A549 (cell line): ENCODE measurements around the gene TNS3. TPM values are rescaled to one million over a fixed set of nuclear protein-coding genes. Genes with fewer than 3 reads are reported as not detected.

ENCODE experiments used
- ATAC-seq, 2 experiments: fragments of 200-7000 bp in 1 of 2; fragments of >200 bp in 1 of 2; cut with Nextera tagmentation in 1 of 2; cut with Tn5 transposase in 1 of 2; 3 replicates each; pipeline versions ENCODE4 v1.8.0 to v1.9.1; 2018 to 2020; ENCODE audit warnings: mild to moderate bottlenecking in 1 of 2, moderate library complexity in 1 of 2
- CTCF ChIA-PET: fragments of 300-600 bp; sonication (Branson Sonifier 250); formaldehyde crosslinking; extraction: SDS; loops from one replicate; lab custom pipeline; 2021; ENCODE audit warnings: antibody characterized with exemption, inconsistent platforms; lab: Yijun Ruan, JAX
- POLR2A ChIA-PET: fragments of 350-600 bp; formaldehyde crosslinking; extraction: SDS; loops from one replicate; lab custom pipeline; 2021; ENCODE audit warnings: antibody characterized with exemption, inconsistent platforms; lab: Yijun Ruan, JAX
- DNase-seq, 2 experiments: peaks; one replicate each; pipeline versions ENCODE4 v3.0.0 to v3.0.0-alpha.2; 2011 to 2016; ENCODE audit warnings: low read depth in 1 of 2, low spot score in 1 of 2
- FAIRE-seq: peaks from 2 replicates; lab custom pipeline; 2011; peaks lifted over from hg19 to GRCh38; lab: Jason Lieb, UNC
- H3K27ac ChIP-seq, 2 experiments: fragments of >200 bp; sonication (Bioruptor Twin); formaldehyde crosslinking; 3 replicates each; pipeline ENCODE4 v1.5.1; 2016 to 2017
- H3K4me1 ChIP-seq: fragments of >200 bp; sonication (Bioruptor Twin); formaldehyde crosslinking; 3 replicates; pipeline ENCODE4 v1.6.1; 2016
- H3K4me2 ChIP-seq: fragments of >200 bp; sonication (Bioruptor Twin); formaldehyde crosslinking; 3 replicates; pipeline ENCODE4 v1.6.1; 2016
- H3K4me3 ChIP-seq: fragments of >200 bp; sonication (Bioruptor Twin); formaldehyde crosslinking; 3 replicates; pipeline ENCODE4 v1.5.1; 2016
- H3K9me3 ChIP-seq: fragments of >200 bp; sonication (Bioruptor Twin); formaldehyde crosslinking; 3 replicates; pipeline ENCODE4 v1.6.1; 2016
- CBX8 ChIP-seq: fragments of 200-600 bp; sonication (generic); IDR thresholded peaks from 2 replicates; pipeline ENCODE4 v1.6.1; 2016
- CHD2 ChIP-seq: fragments of 150-350 bp; IDR thresholded peaks from 2 replicates; pipeline ENCODE4 v1.6.1; 2014; ENCODE audit warnings: low read length; ENCODE audit not compliant: partially characterized antibody
- ESRRA ChIP-seq: fragments of 150-350 bp; IDR thresholded peaks from 2 replicates; pipeline ENCODE4 v1.6.1; 2014; ENCODE audit warnings: mild to moderate bottlenecking, low read length, borderline replicate concordance
- FOXS1 ChIP-seq: fragments of 250-450 bp; sonication (Bioruptor Pico); IDR thresholded peaks from 2 replicates; pipeline ENCODE4 v1.5.0; 2020; ENCODE audit warnings: mild to moderate bottlenecking, moderate library complexity
- GATA3 ChIP-seq: IDR thresholded peaks from 2 replicates; pipeline ENCODE4 v1.6.1; 2012; ENCODE audit warnings: borderline replicate concordance
- HOXA7 ChIP-seq: fragments of 250-450 bp; sonication (Bioruptor Pico); IDR thresholded peaks from 2 replicates; pipeline ENCODE4 v1.5.0; 2020; ENCODE audit warnings: mild to moderate bottlenecking, moderate library complexity
- JUN ChIP-seq, 2 experiments: fragments of >200 bp; sonication (Bioruptor Twin); formaldehyde crosslinking; IDR thresholded peaks; 2 replicates in 1 of 2; 3 replicates in 1 of 2; pipeline ENCODE4 v1.6.1; 2016 to 2017
- JUNB ChIP-seq: fragments of >200 bp; sonication (Bioruptor Twin); formaldehyde crosslinking; IDR thresholded peaks from 2 replicates; pipeline ENCODE4 v1.6.1; 2016
- KDM5A ChIP-seq: fragments of 200-600 bp; sonication (generic); IDR thresholded peaks from 2 replicates; pipeline ENCODE4 v1.6.1; 2016; ENCODE audit warnings: antibody characterized with exemption, mild to moderate bottlenecking
- NPAS2 ChIP-seq: fragments of 250-450 bp; sonication (Bioruptor Pico); IDR thresholded peaks from 2 replicates; pipeline ENCODE4 v1.8.0; 2022; ENCODE audit warnings: mild to moderate bottlenecking, moderate library complexity, borderline replicate concordance
- RARB ChIP-seq: fragments of 250-450 bp; sonication (Bioruptor Pico); IDR thresholded peaks from 2 replicates; pipeline ENCODE4 v1.8.0; 2021; ENCODE audit warnings: mild to moderate bottlenecking, moderate library complexity
- RFX5 ChIP-seq: fragments of 450-650 bp; IDR thresholded peaks from 2 replicates; pipeline ENCODE4 v1.7.1; 2014; ENCODE audit warnings: antibody characterized with exemption, mild to moderate bottlenecking, moderate library complexity
- SMC3 ChIP-seq: fragments of >200 bp; sonication (Bioruptor Twin); formaldehyde crosslinking; IDR thresholded peaks from 3 replicates; pipeline ENCODE4 v1.6.1; 2018; ENCODE audit warnings: inconsistent platforms
- ZNF302 ChIP-seq: fragments of 250-450 bp; sonication (Bioruptor Pico); IDR thresholded peaks from 2 replicates; pipeline ENCODE4 v1.9.0; 2021; ENCODE audit warnings: inconsistent platforms, mild to moderate bottlenecking, moderate library complexity
- ZSCAN20 ChIP-seq: fragments of 250-450 bp; sonication (Bioruptor Pico); IDR thresholded peaks from 2 replicates; pipeline ENCODE4 v1.8.0; 2022; ENCODE audit warnings: mild to moderate bottlenecking, moderate library complexity
- WGBS: methylation state at CpG from one replicate; pipeline ENCODE4 v1.1.6; 2017; ENCODE audit errors: missing lambda C conversion rate; 5-methylcytosine and 5-hydroxymethylcytosine counted together
- polyA plus RNA-seq, 4 experiments: library from polyadenylated mRNA; depleted of rRNA in 3 of 4; stranded (reverse); fragments of >200 nt; fragmentation: RNase III in 1 of 4; extraction: RNeasy Plus Mini Kit Qiagen cat#74134 plus additional on column Dnase treatment in 1 of 4; gene quantifications; 2 replicates in 3 of 4; 3 replicates in 1 of 4; pipeline ENCODE4 v1.2.3, GENCODE V29; 2011 to 2017
- TF ChIP-seq, protein P1 (sequence below): fragments of 150-350 bp; IDR thresholded peaks from 2 replicates; pipeline ENCODE4 v1.6.1; 2014; ENCODE audit warnings: low read depth, mild to moderate bottlenecking, low read length
- TF ChIP-seq, protein P2 (sequence below): fragments of >200 bp; sonication (Bioruptor Twin); formaldehyde crosslinking; IDR thresholded peaks from 3 replicates; pipeline ENCODE4 v1.5.1; 2016
- TF ChIP-seq, protein P3 (sequence below): fragments of 250-450 bp; sonication (Bioruptor Pico); IDR thresholded peaks from 2 replicates; pipeline ENCODE4 v1.5.0; 2020; ENCODE audit warnings: low read depth, mild to moderate bottlenecking, moderate library complexity
- TF ChIP-seq, protein P4 (sequence below): IDR thresholded peaks from 2 replicates; pipeline ENCODE4 v1.6.1; 2012; ENCODE audit warnings: low read depth, borderline replicate concordance
- TF ChIP-seq, protein P5 (sequence below): fragments of 200-600 bp; sonication (generic); IDR thresholded peaks from 2 replicates; pipeline ENCODE4 v1.6.1; 2016; ENCODE audit warnings: antibody characterized with exemption, mild to moderate bottlenecking, moderate library complexity

Gene TNS3
- polyA plus RNA-seq, 2 of the 4 experiments (the other 2 are of a cell fraction) = 107 to 134 TPM

DNA sequence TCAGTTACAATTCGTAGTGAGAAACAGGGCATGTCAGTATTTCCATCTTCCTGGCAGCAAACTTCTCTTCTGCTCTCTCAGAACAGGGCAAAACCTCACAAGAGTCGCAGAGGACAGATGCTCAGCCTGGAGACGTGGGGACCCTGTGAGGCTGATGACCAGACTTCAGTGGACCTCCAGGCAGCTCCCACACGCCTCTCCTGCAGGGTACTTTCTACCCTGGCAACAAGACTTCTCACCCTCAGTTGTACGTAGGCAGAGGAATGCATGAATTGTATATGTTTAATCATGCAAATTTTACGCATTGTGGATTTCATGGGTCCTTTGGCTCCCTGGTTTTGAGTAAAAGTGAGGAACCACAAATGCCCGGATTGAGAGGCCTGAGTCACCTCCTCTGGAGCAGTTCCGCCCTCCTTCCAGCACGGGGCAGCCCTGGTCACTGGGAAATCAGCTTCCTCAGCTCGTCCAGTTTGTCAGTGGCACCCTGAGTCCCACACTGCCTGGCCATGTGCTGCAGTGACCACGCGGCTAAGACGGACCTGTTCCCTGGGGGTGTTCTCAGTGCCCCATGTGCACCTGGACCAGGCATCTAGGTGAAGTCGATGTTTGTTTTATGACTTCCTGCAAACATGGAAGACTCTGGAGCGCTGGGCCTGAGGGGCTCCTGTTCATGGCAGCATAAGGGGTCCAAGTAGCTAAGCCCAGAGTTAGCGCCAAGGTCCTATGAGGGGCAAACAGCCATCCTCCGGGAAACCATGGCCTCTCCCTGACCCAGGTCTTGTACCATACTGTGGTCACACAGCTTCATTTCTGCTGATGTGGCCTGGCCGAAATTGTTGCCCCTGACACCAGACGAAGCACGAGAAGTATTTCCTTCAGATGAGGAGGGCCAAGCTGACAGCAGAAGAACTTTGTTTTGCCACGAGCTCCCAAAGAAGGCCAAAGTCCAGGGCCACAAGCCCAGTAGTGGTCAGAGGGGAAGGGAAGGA, 165.1 kb downstream of the TNS3 start:
- H3K27ac ChIP-seq = no peak overlapping the region
- no peak for TF ChIP-seq ZSCAN20
- no peak for TF ChIP-seq SMC3
- TF ChIP-seq CBX8 = no peak
- TF ChIP-seq FOXS1 (CRISPR knock-in tag) = no peak
- TF ChIP-seq, protein P1, sequence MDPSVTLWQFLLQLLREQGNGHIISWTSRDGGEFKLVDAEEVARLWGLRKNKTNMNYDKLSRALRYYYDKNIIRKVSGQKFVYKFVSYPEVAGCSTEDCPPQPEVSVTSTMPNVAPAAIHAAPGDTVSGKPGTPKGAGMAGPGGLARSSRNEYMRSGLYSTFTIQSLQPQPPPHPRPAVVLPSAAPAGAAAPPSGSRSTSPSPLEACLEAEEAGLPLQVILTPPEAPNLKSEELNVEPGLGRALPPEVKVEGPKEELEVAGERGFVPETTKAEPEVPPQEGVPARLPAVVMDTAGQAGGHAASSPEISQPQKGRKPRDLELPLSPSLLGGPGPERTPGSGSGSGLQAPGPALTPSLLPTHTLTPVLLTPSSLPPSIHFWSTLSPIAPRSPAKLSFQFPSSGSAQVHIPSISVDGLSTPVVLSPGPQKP = no peak
- TF ChIP-seq KDM5A = no peak
- TF ChIP-seq RARB (CRISPR knock-in tag) = no peak
- no peak for TF ChIP-seq ESRRA
- TF ChIP-seq GATA3 = no peak
- TF ChIP-seq JUNB = no peak
- TF ChIP-seq, protein P2, sequence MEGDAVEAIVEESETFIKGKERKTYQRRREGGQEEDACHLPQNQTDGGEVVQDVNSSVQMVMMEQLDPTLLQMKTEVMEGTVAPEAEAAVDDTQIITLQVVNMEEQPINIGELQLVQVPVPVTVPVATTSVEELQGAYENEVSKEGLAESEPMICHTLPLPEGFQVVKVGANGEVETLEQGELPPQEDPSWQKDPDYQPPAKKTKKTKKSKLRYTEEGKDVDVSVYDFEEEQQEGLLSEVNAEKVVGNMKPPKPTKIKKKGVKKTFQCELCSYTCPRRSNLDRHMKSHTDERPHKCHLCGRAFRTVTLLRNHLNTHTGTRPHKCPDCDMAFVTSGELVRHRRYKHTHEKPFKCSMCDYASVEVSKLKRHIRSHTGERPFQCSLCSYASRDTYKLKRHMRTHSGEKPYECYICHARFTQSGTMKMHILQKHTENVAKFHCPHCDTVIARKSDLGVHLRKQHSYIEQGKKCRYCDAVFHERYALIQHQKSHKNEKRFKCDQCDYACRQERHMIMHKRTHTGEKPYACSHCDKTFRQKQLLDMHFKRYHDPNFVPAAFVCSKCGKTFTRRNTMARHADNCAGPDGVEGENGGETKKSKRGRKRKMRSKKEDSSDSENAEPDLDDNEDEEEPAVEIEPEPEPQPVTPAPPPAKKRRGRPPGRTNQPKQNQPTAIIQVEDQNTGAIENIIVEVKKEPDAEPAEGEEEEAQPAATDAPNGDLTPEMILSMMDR = no peak
- TF ChIP-seq ZNF302 (CRISPR knock-in tag) = no peak
- TF ChIP-seq HOXA7 (CRISPR knock-in tag) = no peak
- TF ChIP-seq RFX5 = no peak
- TF ChIP-seq, protein P3, sequence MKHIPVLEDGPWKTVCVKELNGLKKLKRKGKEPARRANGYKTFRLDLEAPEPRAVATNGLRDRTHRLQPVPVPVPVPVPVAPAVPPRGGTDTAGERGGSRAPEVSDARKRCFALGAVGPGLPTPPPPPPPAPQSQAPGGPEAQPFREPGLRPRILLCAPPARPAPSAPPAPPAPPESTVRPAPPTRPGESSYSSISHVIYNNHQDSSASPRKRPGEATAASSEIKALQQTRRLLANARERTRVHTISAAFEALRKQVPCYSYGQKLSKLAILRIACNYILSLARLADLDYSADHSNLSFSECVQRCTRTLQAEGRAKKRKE (CRISPR knock-in tag) = no peak
- no peak for TF ChIP-seq CHD2
- no peak for TF ChIP-seq NPAS2 (CRISPR knock-in tag)
- no peaks in the 10 kb centered on the region for H3K9me3 ChIP-seq
- no peak overlapping the region for H3K4me3 ChIP-seq
- 87% methylated on average over 18 of the region's 21 CpGs for WGBS
- ATAC-seq (peak; percentile 35; a peak in 3 of 6 replicates), DNase-seq (peak in 1 of 2 experiments; percentile 29), FAIRE-seq (no peak)
- ChIA-PET CTCF (interaction anchor here (0.6 to 1.2 kb wide), 3 partner anchors 12 to 28 kb away, joined by 3 to 5 read pairs (median 4); no protein-coding TSS in a partner anchor), POLR2A (no interaction called here)
- H3K4me1 ChIP-seq = no peaks in the 10 kb centered on the region; the same call in 2 of the 3 replicates
- no peak overlapping the region for H3K4me2 ChIP-seq

DNA sequence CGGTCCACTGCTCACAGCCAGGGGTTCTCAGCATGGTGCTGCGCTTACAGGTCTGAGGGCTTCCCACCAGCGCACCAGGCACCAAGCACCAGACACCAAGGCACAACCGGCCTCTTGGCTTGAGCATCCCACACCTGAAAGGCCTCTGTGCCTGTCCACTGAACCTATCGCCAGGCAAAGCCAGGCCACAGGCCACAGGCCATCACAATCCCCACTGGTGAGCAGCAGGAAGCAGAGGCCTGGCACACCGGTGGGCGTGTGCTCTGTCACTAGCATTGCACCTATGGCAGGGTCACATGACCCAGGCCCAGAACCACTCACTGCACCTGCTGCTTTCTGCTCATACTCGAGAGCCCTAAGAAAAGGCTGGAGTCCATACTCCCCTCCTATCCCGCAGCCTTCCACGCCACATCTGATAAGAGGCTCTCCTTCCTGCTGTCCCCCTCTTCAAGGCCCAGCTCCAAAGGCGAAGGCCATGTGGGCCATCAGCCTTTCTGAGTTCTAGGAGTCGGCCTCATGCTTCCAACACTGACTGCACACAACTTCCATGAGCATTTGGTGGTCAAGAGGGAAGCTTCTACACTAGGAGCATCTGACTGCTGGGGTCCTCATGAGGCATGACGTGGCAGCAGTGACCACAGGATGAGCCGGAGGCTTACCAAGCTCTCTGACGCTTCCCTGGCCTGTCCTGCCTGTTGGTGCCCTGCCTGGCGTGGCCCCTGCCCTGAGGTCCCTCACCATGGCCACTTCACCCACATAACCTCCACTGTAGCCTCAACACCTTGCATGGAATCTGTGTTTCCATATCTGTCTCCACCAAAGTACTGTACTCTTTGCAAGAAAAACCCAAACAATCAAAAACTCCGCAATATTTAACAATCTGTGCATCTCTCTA, 166.3 kb downstream of the TNS3 start:
- ATAC-seq = peak in 1 of 2 experiments; percentile 14; a peak in 3 of 6 replicates
- no peak for FAIRE-seq

More for the DNA sequence above, 166.3 kb downstream of the TNS3 start:
- POLR2A ChIA-PET = no interaction called here
- Histone ChIP-seq H3K4me3 (no peak overlapping the region), H3K4me2 (no peak overlapping the region), H3K9me3 (no peaks in the 10 kb centered on the region), H3K4me1 (peaks cover 2% of the 10 kb centered on the region), H3K27ac (no peak overlapping the region)
- 96% methylated on average over 17 of the region's 17 CpGs for WGBS
- TF ChIP-seq JUN (IDR thresholded peaks at IDR 0.05) (no peak), CHD2 (no peak), GATA3 (no peak)
- TF ChIP-seq, protein P4, sequence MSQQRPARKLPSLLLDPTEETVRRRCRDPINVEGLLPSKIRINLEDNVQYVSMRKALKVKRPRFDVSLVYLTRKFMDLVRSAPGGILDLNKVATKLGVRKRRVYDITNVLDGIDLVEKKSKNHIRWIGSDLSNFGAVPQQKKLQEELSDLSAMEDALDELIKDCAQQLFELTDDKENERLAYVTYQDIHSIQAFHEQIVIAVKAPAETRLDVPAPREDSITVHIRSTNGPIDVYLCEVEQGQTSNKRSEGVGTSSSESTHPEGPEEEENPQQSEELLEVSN = no peak
- TF ChIP-seq, protein P5, sequence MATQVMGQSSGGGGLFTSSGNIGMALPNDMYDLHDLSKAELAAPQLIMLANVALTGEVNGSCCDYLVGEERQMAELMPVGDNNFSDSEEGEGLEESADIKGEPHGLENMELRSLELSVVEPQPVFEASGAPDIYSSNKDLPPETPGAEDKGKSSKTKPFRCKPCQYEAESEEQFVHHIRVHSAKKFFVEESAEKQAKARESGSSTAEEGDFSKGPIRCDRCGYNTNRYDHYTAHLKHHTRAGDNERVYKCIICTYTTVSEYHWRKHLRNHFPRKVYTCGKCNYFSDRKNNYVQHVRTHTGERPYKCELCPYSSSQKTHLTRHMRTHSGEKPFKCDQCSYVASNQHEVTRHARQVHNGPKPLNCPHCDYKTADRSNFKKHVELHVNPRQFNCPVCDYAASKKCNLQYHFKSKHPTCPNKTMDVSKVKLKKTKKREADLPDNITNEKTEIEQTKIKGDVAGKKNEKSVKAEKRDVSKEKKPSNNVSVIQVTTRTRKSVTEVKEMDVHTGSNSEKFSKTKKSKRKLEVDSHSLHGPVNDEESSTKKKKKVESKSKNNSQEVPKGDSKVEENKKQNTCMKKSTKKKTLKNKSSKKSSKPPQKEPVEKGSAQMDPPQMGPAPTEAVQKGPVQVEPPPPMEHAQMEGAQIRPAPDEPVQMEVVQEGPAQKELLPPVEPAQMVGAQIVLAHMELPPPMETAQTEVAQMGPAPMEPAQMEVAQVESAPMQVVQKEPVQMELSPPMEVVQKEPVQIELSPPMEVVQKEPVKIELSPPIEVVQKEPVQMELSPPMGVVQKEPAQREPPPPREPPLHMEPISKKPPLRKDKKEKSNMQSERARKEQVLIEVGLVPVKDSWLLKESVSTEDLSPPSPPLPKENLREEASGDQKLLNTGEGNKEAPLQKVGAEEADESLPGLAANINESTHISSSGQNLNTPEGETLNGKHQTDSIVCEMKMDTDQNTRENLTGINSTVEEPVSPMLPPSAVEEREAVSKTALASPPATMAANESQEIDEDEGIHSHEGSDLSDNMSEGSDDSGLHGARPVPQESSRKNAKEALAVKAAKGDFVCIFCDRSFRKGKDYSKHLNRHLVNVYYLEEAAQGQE = no peak
- CTCF ChIA-PET = interaction anchor here (1.6 kb wide), 1 partner anchor 8 kb away, joined by 3 read pairs; no protein-coding TSS in a partner anchor
- no peak for DNase-seq
